IMR-90 (cell line): Measurements from ENCODE around the gene RSBN1L. TPM values are rescaled to one million over a fixed set of nuclear protein-coding genes. Genes with fewer than 3 reads are reported as not detected.

ENCODE experiments used
- ATAC-seq: fragments of 200-7000 bp; cut with Tn5 transposase; 2 replicates; pipeline ENCODE4 v1.9.1; 2020; ENCODE audit warnings: low read depth, mild to moderate bottlenecking, moderate library complexity
- BruUV-seq: library from RNA; stranded (reverse); fragments of 400-500 nt; replicated peaks from 2 replicates; lab custom pipeline; 2021; lab: Mats Ljungman, UMichigan
- CTCF ChIA-PET: fragments of 300-600 bp; formaldehyde crosslinking; extraction: SDS; loops from one replicate; lab custom pipeline; 2021; ENCODE audit warnings: antibody characterized with exemption; lab: Yijun Ruan, JAX
- POLR2A ChIA-PET: fragments of 300-600 bp; sonication (Branson Sonifier 250); formaldehyde crosslinking; loops from one replicate; lab custom pipeline; 2022; ENCODE audit warnings: antibody characterized with exemption; ENCODE audit not compliant: unreplicated experiment; lab: Charles Lee
- DNase-seq: peaks from one replicate; pipeline ENCODE4 v3.0.0; 2013
- H2AFZ ChIP-seq: replicated peaks from 2 replicates; pipeline ENCODE3; 2013; ENCODE audit warnings: low read length, mild to moderate bottlenecking; ENCODE audit not compliant: poor library complexity
- H2AK5ac ChIP-seq: 2 replicates; pipeline ENCODE4 v1.6.1; 2013; ENCODE audit warnings: low read depth, low read length, inconsistent platforms
- H2AK9ac ChIP-seq: replicated peaks from 2 replicates; pipeline ENCODE3; 2013; ENCODE audit warnings: mild to moderate bottlenecking, low read depth, low read length, moderate library complexity; ENCODE audit not compliant: poor library complexity
- H2BK120ac ChIP-seq: 2 replicates; pipeline ENCODE4 v1.6.1; 2013; ENCODE audit warnings: low read depth, low read length, inconsistent platforms
- H2BK15ac ChIP-seq: 3 replicates; pipeline ENCODE4 v1.6.1; 2013; ENCODE audit warnings: low read depth, low read length, inconsistent platforms
- H2BK20ac ChIP-seq: 2 replicates; pipeline ENCODE4 v1.6.1; 2013; ENCODE audit warnings: low read depth, mild to moderate bottlenecking, inconsistent platforms, low read length, moderate library complexity
- H2BK5ac ChIP-seq: 2 replicates; pipeline ENCODE4 v1.6.1; 2013; ENCODE audit warnings: mild to moderate bottlenecking, low read depth, low read length, inconsistent platforms; ENCODE audit not compliant: poor library complexity, severe bottlenecking
- H3K14ac ChIP-seq: replicated peaks from 2 replicates; pipeline ENCODE4 v1.6.1; 2013; ENCODE audit warnings: low read depth, low read length, inconsistent platforms
- H3K18ac ChIP-seq: 2 replicates; pipeline ENCODE4 v1.6.1; 2013; ENCODE audit warnings: low read depth, low read length, control low read depth
- H3K23ac ChIP-seq: 2 replicates; pipeline ENCODE4 v1.6.1; 2013; ENCODE audit warnings: low read depth, low read length, inconsistent platforms
- H3K27ac ChIP-seq: 2 replicates; pipeline ENCODE4 v1.5.1; 2013; ENCODE audit warnings: mild to moderate bottlenecking, control low read depth, low read length; ENCODE audit not compliant: insufficient read depth
- H3K27me3 ChIP-seq: 2 replicates; pipeline ENCODE4 v1.6.1; 2013; ENCODE audit warnings: low read length; ENCODE audit not compliant: control insufficient read depth, insufficient read depth
- H3K36me3 ChIP-seq: 2 replicates; pipeline ENCODE4 v1.6.1; 2013; ENCODE audit warnings: low read length, mixed read lengths; ENCODE audit not compliant: control insufficient read depth, insufficient read depth
- H3K4ac ChIP-seq: 2 replicates; pipeline ENCODE4 v1.6.1; 2013; ENCODE audit warnings: low read depth, low read length, inconsistent platforms
- H3K4me1 ChIP-seq: 2 replicates; pipeline ENCODE4 v1.6.1; 2013; ENCODE audit warnings: low read length, mixed read lengths; ENCODE audit not compliant: control insufficient read depth, insufficient read depth
- H3K4me2 ChIP-seq: 2 replicates; pipeline ENCODE4 v1.6.1; 2013; ENCODE audit warnings: low read depth, mild to moderate bottlenecking, control low read depth, low read length, moderate library complexity
- H3K4me3 ChIP-seq: 2 replicates; pipeline ENCODE4 v1.5.1; 2013; ENCODE audit warnings: low read depth, mild to moderate bottlenecking, control low read depth, low read length, moderate library complexity; ENCODE audit not compliant: insufficient read depth
- H3K56ac ChIP-seq: 2 replicates; pipeline ENCODE4 v1.6.1; 2013; ENCODE audit warnings: low read length, inconsistent platforms; ENCODE audit not compliant: insufficient read depth; ENCODE audit errors: extremely low read depth
- H3K79me1 ChIP-seq, 2 experiments: 2 replicates each; pipeline ENCODE4 v1.6.1; 2013; ENCODE audit warnings: low read length in 2 of 2, inconsistent platforms in 1 of 2, low read depth in 1 of 2
- H3K9ac ChIP-seq: 2 replicates; pipeline ENCODE4 v1.6.1; 2013; ENCODE audit warnings: low read depth, low read length, control low read depth
- H3K9me1 ChIP-seq: 2 replicates; pipeline ENCODE4 v1.6.1; 2013; ENCODE audit warnings: low read length, inconsistent platforms; ENCODE audit not compliant: insufficient read depth
- H3K9me3 ChIP-seq: 2 replicates; pipeline ENCODE4 v1.6.1; 2013; ENCODE audit warnings: low read length; ENCODE audit not compliant: control insufficient read depth, insufficient read depth
- H4K20me1 ChIP-seq: 2 replicates; pipeline ENCODE4 v1.6.1; 2013; ENCODE audit warnings: low read length, inconsistent platforms; ENCODE audit not compliant: insufficient read depth
- H4K5ac ChIP-seq: 2 replicates; pipeline ENCODE4 v1.6.1; 2013; ENCODE audit warnings: mild to moderate bottlenecking, low read depth, low read length, control low read depth
- H4K8ac ChIP-seq, 2 experiments: 2 replicates each; pipeline ENCODE4 v1.6.1; 2013; ENCODE audit warnings: low read depth in 2 of 2, low read length in 2 of 2, control low read depth in 1 of 2, inconsistent platforms in 1 of 2
- H4K91ac ChIP-seq: 2 replicates; pipeline ENCODE4 v1.6.1; 2013; ENCODE audit warnings: low read depth, low read length, inconsistent platforms; ENCODE audit not compliant: insufficient read depth
- CHD1 ChIP-seq: IDR thresholded peaks from 2 replicates; pipeline ENCODE4 v1.6.1; 2012; ENCODE audit warnings: low read depth, low read length, improper control_type of control experiment
- ELK1 ChIP-seq: fragments of 150-350 bp; IDR thresholded peaks from 2 replicates; pipeline ENCODE4 v1.6.1; 2016; ENCODE audit warnings: low read depth, mild to moderate bottlenecking, low read length, moderate library complexity, borderline replicate concordance
- MAZ ChIP-seq: IDR thresholded peaks from 2 replicates; pipeline ENCODE4 v1.6.1; 2012; ENCODE audit warnings: low read depth, mild to moderate bottlenecking, low read length, improper control_type of control experiment, moderate library complexity, borderline replicate concordance
- MXI1 ChIP-seq: IDR thresholded peaks from 2 replicates; pipeline ENCODE4 v1.6.1; 2012; ENCODE audit warnings: low read depth, mild to moderate bottlenecking, low read length, moderate library complexity, borderline replicate concordance
- NFE2L2 ChIP-seq: fragments of 150-350 bp; IDR thresholded peaks from 2 replicates; pipeline ENCODE4 v1.6.1; 2016; ENCODE audit warnings: low read depth, mild to moderate bottlenecking, low read length
- POLR2A ChIP-seq: IDR thresholded peaks from 2 replicates; pipeline ENCODE4 v1.6.1; 2012; ENCODE audit warnings: mild to moderate bottlenecking, low read depth, low read length
- RAD21 ChIP-seq: IDR thresholded peaks from 2 replicates; pipeline ENCODE4 v1.6.1; 2012; ENCODE audit warnings: low read length, improper control_type of control experiment
- RCOR1 ChIP-seq: IDR thresholded peaks from 2 replicates; pipeline ENCODE4 v1.6.1; 2012; ENCODE audit warnings: mild to moderate bottlenecking, low read length, improper control_type of control experiment; ENCODE audit not compliant: insufficient replicate concordance
- RFX5 ChIP-seq: IDR thresholded peaks from 2 replicates; pipeline ENCODE4 v1.8.0; 2012; ENCODE audit warnings: low read depth, mild to moderate bottlenecking, low read length, moderate library complexity
- SMC3 ChIP-seq: fragments of 150-350 bp; IDR thresholded peaks from 2 replicates; pipeline ENCODE4 v1.6.1; 2016; ENCODE audit warnings: low read depth, mild to moderate bottlenecking, antibody characterized with exemption, low read length, moderate library complexity
- USF2 ChIP-seq: fragments of 150-350 bp; IDR thresholded peaks from 2 replicates; pipeline ENCODE4 v1.6.1; 2017; ENCODE audit warnings: mild to moderate bottlenecking, antibody characterized with exemption, low read length, low read depth
- WGBS, 2 experiments: methylation state at CpG; one replicate each; pipeline versions ENCODE4 v1.1.5 to v1.1.7; 2013; ENCODE audit warnings: missing lambda C conversion rate in 2 of 2; ENCODE audit not compliant: insufficient read length in 1 of 2; ENCODE audit errors: extremely low coverage in 2 of 2; 5-methylcytosine and 5-hydroxymethylcytosine counted together
- dilution Hi-C: fragments of 300-500 bp; cut with HindIII; formaldehyde crosslinking; loops from one replicate; pipeline ENCODE4 v1.14.3; 2018; ENCODE audit warnings: low sequenced_read_pairs; ENCODE audit not compliant: unreplicated experiment
- in situ Hi-C: fragments of 300-500 bp; cut with MboI; formaldehyde crosslinking; loops from 3 replicates; pipeline ENCODE4 v1.14.3; 2019; ENCODE audit warnings: low sequenced_read_pairs, inconsistent platforms, mixed read lengths
- intact Hi-C: fragments of 100-400 bp; cut with micrococcal nuclease; formaldehyde crosslinking; loops from 2 replicates; pipeline ENCODE4 v1.10.0; 2022
- polyA plus RNA-seq, 3 experiments: library from polyadenylated mRNA; depleted of rRNA; stranded (reverse); fragments of >200 nt; gene quantifications; 2 replicates each; pipeline ENCODE4 v1.2.3, GENCODE V29; 2012; ENCODE audit warnings: low replicate concordance in 1 of 3
- total RNA-seq: library from RNA; depleted of rRNA; stranded (reverse); fragments of >200 nt; gene quantifications from 2 replicates; pipeline ENCODE4 v1.2.3, GENCODE V29; 2012
- TF ChIP-seq, protein P1 (sequence below): conservative IDR thresholded peaks from 2 replicates; pipeline ENCODE4 v1.5.1; 2012; ENCODE audit warnings: mild to moderate bottlenecking, low read depth, low read length, improper control_type of control experiment

RSBN1L gene
- total and polyA plus RNA-seq, 2 of the 4 experiments (the other 2 are of a cell fraction): 7.8 to 14.7 TPM

GRCh38 chr7:77820967-77821366, 124.7 kb downstream of the RSBN1L start:
- WGBS, 2 experiments: no CpG with 5 or more reads among the region's 2 CpGs

More at GRCh38 chr7:77820967-77821366, 124.7 kb downstream of the RSBN1L start:
- Histone ChIP-seq H3K18ac (no peak overlapping the region), H4K91ac (no peak overlapping the region), H2AK9ac (no peak overlapping the region), H3K9ac (no peak overlapping the region), H3K27ac (no peak overlapping the region), H2AK5ac (no peak overlapping the region), H4K20me1 (no peaks in the 10 kb centered on the region), H4K5ac (no peak overlapping the region), H2BK15ac (no peak overlapping the region), H3K4me2 (no peak overlapping the region), H3K79me1 (peaks cover 35 to 47% of the 10 kb centered on the region in 2 experiments), H3K9me3 (peaks cover 26% of the 10 kb centered on the region), H2BK20ac (no peak overlapping the region), H3K27me3 (no peaks in the 10 kb centered on the region), H3K9me1 (no peaks in the 10 kb centered on the region), H2BK5ac (no peak overlapping the region), H3K4me3 (no peak overlapping the region), H2AFZ (no peak overlapping the region), H2BK120ac (no peak overlapping the region), H3K14ac (no peak overlapping the region), H3K36me3 (peaks cover 5% of the 10 kb centered on the region), H3K4ac (no peak overlapping the region), H3K56ac (no peak overlapping the region), H4K8ac (no peak overlapping the region), H3K23ac (no peak overlapping the region), H3K4me1 (peaks cover 4% of the 10 kb centered on the region; the same call in 1 of the 2 replicates)
- TF ChIP-seq, protein P1, sequence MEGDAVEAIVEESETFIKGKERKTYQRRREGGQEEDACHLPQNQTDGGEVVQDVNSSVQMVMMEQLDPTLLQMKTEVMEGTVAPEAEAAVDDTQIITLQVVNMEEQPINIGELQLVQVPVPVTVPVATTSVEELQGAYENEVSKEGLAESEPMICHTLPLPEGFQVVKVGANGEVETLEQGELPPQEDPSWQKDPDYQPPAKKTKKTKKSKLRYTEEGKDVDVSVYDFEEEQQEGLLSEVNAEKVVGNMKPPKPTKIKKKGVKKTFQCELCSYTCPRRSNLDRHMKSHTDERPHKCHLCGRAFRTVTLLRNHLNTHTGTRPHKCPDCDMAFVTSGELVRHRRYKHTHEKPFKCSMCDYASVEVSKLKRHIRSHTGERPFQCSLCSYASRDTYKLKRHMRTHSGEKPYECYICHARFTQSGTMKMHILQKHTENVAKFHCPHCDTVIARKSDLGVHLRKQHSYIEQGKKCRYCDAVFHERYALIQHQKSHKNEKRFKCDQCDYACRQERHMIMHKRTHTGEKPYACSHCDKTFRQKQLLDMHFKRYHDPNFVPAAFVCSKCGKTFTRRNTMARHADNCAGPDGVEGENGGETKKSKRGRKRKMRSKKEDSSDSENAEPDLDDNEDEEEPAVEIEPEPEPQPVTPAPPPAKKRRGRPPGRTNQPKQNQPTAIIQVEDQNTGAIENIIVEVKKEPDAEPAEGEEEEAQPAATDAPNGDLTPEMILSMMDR: no peak
- no peak for TF ChIP-seq CHD1
- TF ChIP-seq RFX5: no peak
- TF ChIP-seq USF2: no peak
- no peak for TF ChIP-seq MAZ
- no peak for TF ChIP-seq RCOR1
- TF ChIP-seq POLR2A: no peak
- no peak for TF ChIP-seq RAD21
- no peak for TF ChIP-seq ELK1
- TF ChIP-seq MXI1: no peak
- no peak for TF ChIP-seq SMC3
- no peak for TF ChIP-seq NFE2L2
- BruUV-seq: no TSS peak
- intact Hi-C loops (no loop called here), dilution Hi-C loops (no loop called here), in situ Hi-C loops (no loop called here)
- ChIA-PET CTCF (no interaction called here), POLR2A (no interaction called here)
- no peak for DNase-seq
- no peak for ATAC-seq
